A549 (cell line): ENCODE data around the gene MAML3. TPM values are rescaled to one million over a fixed set of nuclear protein-coding genes. Genes with fewer than 3 reads are reported as not detected.

Source experiments
- ATAC-seq, 2 experiments: fragments of 200-7000 bp in 1 of 2; fragments of >200 bp in 1 of 2; cut with Nextera tagmentation in 1 of 2; cut with Tn5 transposase in 1 of 2; 3 replicates each; pipeline versions ENCODE4 v1.8.0 to v1.9.1; 2018 to 2020; ENCODE audit warnings: mild to moderate bottlenecking in 1 of 2, moderate library complexity in 1 of 2
- CTCF ChIA-PET: fragments of 300-600 bp; sonication (Branson Sonifier 250); formaldehyde crosslinking; extraction: SDS; loops from one replicate; lab custom pipeline; 2021; ENCODE audit warnings: antibody characterized with exemption, inconsistent platforms; lab: Yijun Ruan, JAX
- POLR2A ChIA-PET: fragments of 350-600 bp; formaldehyde crosslinking; extraction: SDS; loops from one replicate; lab custom pipeline; 2021; ENCODE audit warnings: antibody characterized with exemption, inconsistent platforms; lab: Yijun Ruan, JAX
- DNase-seq, 2 experiments: peaks; one replicate each; pipeline versions ENCODE4 v3.0.0 to v3.0.0-alpha.2; 2011 to 2016; ENCODE audit warnings: low read depth in 1 of 2, low spot score in 1 of 2
- FAIRE-seq: peaks from 2 replicates; lab custom pipeline; 2011; peaks lifted over from hg19 to GRCh38; lab: Jason Lieb, UNC
- H3K27ac ChIP-seq, 2 experiments: fragments of >200 bp; sonication (Bioruptor Twin); formaldehyde crosslinking; 3 replicates each; pipeline ENCODE4 v1.5.1; 2016 to 2017
- H3K4me1 ChIP-seq: fragments of >200 bp; sonication (Bioruptor Twin); formaldehyde crosslinking; 3 replicates; pipeline ENCODE4 v1.6.1; 2016
- H3K4me2 ChIP-seq: fragments of >200 bp; sonication (Bioruptor Twin); formaldehyde crosslinking; 3 replicates; pipeline ENCODE4 v1.6.1; 2016
- H3K4me3 ChIP-seq: fragments of >200 bp; sonication (Bioruptor Twin); formaldehyde crosslinking; 3 replicates; pipeline ENCODE4 v1.5.1; 2016
- H3K9me3 ChIP-seq: fragments of >200 bp; sonication (Bioruptor Twin); formaldehyde crosslinking; 3 replicates; pipeline ENCODE4 v1.6.1; 2016
- ATOH8 ChIP-seq: fragments of 250-450 bp; sonication (Bioruptor Pico); IDR thresholded peaks from 2 replicates; pipeline ENCODE4 v1.5.0; 2020; ENCODE audit warnings: low read depth, mild to moderate bottlenecking, moderate library complexity
- BHLHE40 ChIP-seq: IDR thresholded peaks from 2 replicates; pipeline ENCODE4 v1.6.1; 2012; ENCODE audit warnings: low read depth, low read length, inconsistent platforms
- CEBPB ChIP-seq, 2 experiments: fragments of >200 bp in 1 of 2; sonication (Bioruptor Twin) in 1 of 2; formaldehyde crosslinking in 1 of 2; IDR thresholded peaks; 2 replicates each; pipeline ENCODE4 v1.6.1; 2012 to 2016
- EHMT2 ChIP-seq: fragments of 200-600 bp; sonication (generic); IDR thresholded peaks from 2 replicates; pipeline ENCODE4 v1.6.1; 2016; ENCODE audit warnings: antibody characterized with exemption, low read depth, mild to moderate bottlenecking, moderate library complexity
- ELK1 ChIP-seq: fragments of 150-350 bp; IDR thresholded peaks from 2 replicates; pipeline ENCODE4 v1.6.1; 2014; ENCODE audit warnings: low read depth, mild to moderate bottlenecking, low read length
- EP300 ChIP-seq, 2 experiments: fragments of >200 bp; sonication (Bioruptor Twin); formaldehyde crosslinking; IDR thresholded peaks; 2 replicates in 1 of 2; 3 replicates in 1 of 2; pipeline ENCODE4 v1.6.1; 2016 to 2017
- FOSB ChIP-seq: fragments of 250-450 bp; sonication (Bioruptor Pico); IDR thresholded peaks from 2 replicates; pipeline ENCODE4 v1.5.0; 2020; ENCODE audit warnings: mild to moderate bottlenecking, moderate library complexity
- FOXS1 ChIP-seq: fragments of 250-450 bp; sonication (Bioruptor Pico); IDR thresholded peaks from 2 replicates; pipeline ENCODE4 v1.5.0; 2020; ENCODE audit warnings: mild to moderate bottlenecking, moderate library complexity
- GATA3 ChIP-seq: IDR thresholded peaks from 2 replicates; pipeline ENCODE4 v1.6.1; 2012; ENCODE audit warnings: borderline replicate concordance
- HOXA7 ChIP-seq: fragments of 250-450 bp; sonication (Bioruptor Pico); IDR thresholded peaks from 2 replicates; pipeline ENCODE4 v1.5.0; 2020; ENCODE audit warnings: mild to moderate bottlenecking, moderate library complexity
- KDM5A ChIP-seq: fragments of 200-600 bp; sonication (generic); IDR thresholded peaks from 2 replicates; pipeline ENCODE4 v1.6.1; 2016; ENCODE audit warnings: antibody characterized with exemption, mild to moderate bottlenecking
- MAX ChIP-seq: IDR thresholded peaks from 2 replicates; pipeline ENCODE4 v1.6.1; 2012
- MAZ ChIP-seq: fragments of 150-350 bp; IDR thresholded peaks from 2 replicates; pipeline ENCODE4 v1.6.1; 2014; ENCODE audit warnings: antibody characterized with exemption, low read depth, low read length, borderline replicate concordance
- PBX3 ChIP-seq: IDR thresholded peaks from 2 replicates; pipeline ENCODE4 v1.6.1; 2012
- RFX5 ChIP-seq: fragments of 450-650 bp; IDR thresholded peaks from 2 replicates; pipeline ENCODE4 v1.7.1; 2014; ENCODE audit warnings: antibody characterized with exemption, mild to moderate bottlenecking, moderate library complexity
- RNF2 ChIP-seq: fragments of 200-600 bp; sonication (generic); IDR thresholded peaks from 2 replicates; pipeline ENCODE4 v1.6.1; 2016; ENCODE audit warnings: low read depth, mild to moderate bottlenecking, antibody characterized with exemption, moderate library complexity, borderline replicate concordance
- SMC3 ChIP-seq: fragments of >200 bp; sonication (Bioruptor Twin); formaldehyde crosslinking; IDR thresholded peaks from 3 replicates; pipeline ENCODE4 v1.6.1; 2018; ENCODE audit warnings: inconsistent platforms
- TP53 ChIP-seq: fragments of 250-450 bp; sonication (Bioruptor Pico); IDR thresholded peaks from 2 replicates; pipeline ENCODE4 v1.5.0; 2021; ENCODE audit warnings: mild to moderate bottlenecking, moderate library complexity
- ZSCAN20 ChIP-seq: fragments of 250-450 bp; sonication (Bioruptor Pico); IDR thresholded peaks from 2 replicates; pipeline ENCODE4 v1.8.0; 2022; ENCODE audit warnings: mild to moderate bottlenecking, moderate library complexity
- WGBS: methylation state at CpG from one replicate; pipeline ENCODE4 v1.1.6; 2017; ENCODE audit errors: missing lambda C conversion rate; 5-methylcytosine and 5-hydroxymethylcytosine counted together
- polyA plus RNA-seq, 4 experiments: library from polyadenylated mRNA; depleted of rRNA in 3 of 4; stranded (reverse); fragments of >200 nt; fragmentation: RNase III in 1 of 4; extraction: RNeasy Plus Mini Kit Qiagen cat#74134 plus additional on column Dnase treatment in 1 of 4; gene quantifications; 2 replicates in 3 of 4; 3 replicates in 1 of 4; pipeline ENCODE4 v1.2.3, GENCODE V29; 2011 to 2017

Gene MAML3
- polyA plus RNA-seq, 2 of the 4 experiments (the other 2 are of a cell fraction), result 9.0 to 22.2 TPM

- TF ChIP-seq RFX5 (no peak), KDM5A (no peak), BHLHE40 (no peak), FOXS1 (CRISPR knock-in tag) (peak; percentile 99), FOSB (CRISPR knock-in tag) (no peak), HOXA7 (CRISPR knock-in tag) (no peak), RNF2 (no peak), ELK1 (no peak), TP53 (no peak)
These were observed 63.7 kb downstream of the MAML3 start (continued) for GRCh38 chr4:140090215-140090731.

- H3K4me1 ChIP-seq, result peaks cover 96% of the 10 kb centered on the region
- H3K4me2 ChIP-seq, result peak overlapping the region; percentile 88
- CTCF ChIA-PET, result interaction anchor here (0.6 to 1.5 kb wide), 4 partner anchors 10 to 163 kb away, joined by 3 to 4 read pairs (median 3); no protein-coding TSS in a partner anchor
- no peak overlapping the region for H3K4me3 ChIP-seq
- no peak for DNase-seq
- no peak for ATAC-seq
- H3K27ac ChIP-seq, result peak overlapping the region; percentile 97 to 99
- no peak for FAIRE-seq
- no peaks in the 10 kb centered on the region for H3K9me3 ChIP-seq
- POLR2A ChIA-PET, result no interaction called here
- TF ChIP-seq CEBPB (IDR thresholded peaks at IDR 0.05) (peak in 1 of 2 experiments; percentile 49; a peak in 1 of 4 replicates), EP300 (IDR thresholded peaks at IDR 0.05) (peak in 1 of 2 experiments; percentile 47; a peak in 1 of 5 replicates), MAZ (no peak), GATA3 (peak; percentile 44; the same call in 1 of the 2 replicates)
These were observed 64.8 kb downstream of the MAML3 start for GRCh38 chr4:140089216-140089615.

GRCh38 chr4:140088323-140088967, 65.5 kb downstream of the MAML3 start:
- ATAC-seq (no peak), DNase-seq (no peak), FAIRE-seq (no peak)
- WGBS, result 68% methylated on average over 5 of the region's 5 CpGs
- peak in 1 of 2 experiments; percentile 40; a peak in 1 of 4 replicates for TF ChIP-seq CEBPB (IDR thresholded peaks at IDR 0.05)
- TF ChIP-seq EP300 (IDR thresholded peaks at IDR 0.05), result no peak
- ChIA-PET POLR2A (interaction anchor here (0.7 kb wide), 1 partner anchor 62 kb away, joined by 4 read pairs; no protein-coding TSS in a partner anchor), CTCF (interaction anchor here (0.6 to 1.5 kb wide), 4 partner anchors 10 to 164 kb away, joined by 3 to 4 read pairs (median 3); no protein-coding TSS in a partner anchor)
- Histone ChIP-seq H3K27ac (peak overlapping the region; percentile 97 to 99), H3K4me1 (peaks cover 96% of the 10 kb centered on the region), H3K9me3 (no peaks in the 10 kb centered on the region), H3K4me3 (no peak overlapping the region), H3K4me2 (peak overlapping the region; percentile 88; the same call in 2 of the 3 replicates)

GRCh38 chr4:140085881-140086280, 68.1 kb downstream of the MAML3 start:
- ATAC-seq, result no peak
- POLR2A ChIA-PET, result interaction anchor here (1.2 to 1.5 kb wide), 5 partner anchors 10 to 65 kb away, joined by 5 to 9 read pairs (median 7); no protein-coding TSS in a partner anchor
- no peak for FAIRE-seq
- Histone ChIP-seq H3K4me2 (peak overlapping the region; percentile 83), H3K4me3 (peak overlapping the region; percentile 26; the same call in 2 of the 3 replicates), H3K4me1 (peaks cover 96% of the 10 kb centered on the region), H3K9me3 (no peaks in the 10 kb centered on the region), H3K27ac (peak overlapping the region; percentile 97 to 99)
- CTCF ChIA-PET, result interaction anchor here (0.8 to 1.4 kb wide), 3 partner anchors 34 to 168 kb away, joined by 3 to 4 read pairs (median 3); no protein-coding TSS in a partner anchor
- no peak for TF ChIP-seq PBX3
- TF ChIP-seq TP53, result no peak
- no peak for TF ChIP-seq ZSCAN20 (CRISPR knock-in tag)
- no peak for TF ChIP-seq CEBPB (IDR thresholded peaks at IDR 0.05)
- TF ChIP-seq MAX, result no peak
- TF ChIP-seq SMC3, result no peak
- no peak for TF ChIP-seq EHMT2
- TF ChIP-seq ATOH8, result no peak
- TF ChIP-seq RNF2, result no peak
- no peak for DNase-seq
- 39% methylated on average over 4 of the region's 4 CpGs for WGBS
